AG20443 (cell line): Measurements from ENCODE around the gene IRF7.
A peak's percentile ranks its signal among the peaks of the same experiment; 100 is the strongest.
"Not testable (repeated sequence)": the region's sequence is repeated elsewhere in the genome, so short reads cannot be mapped to it uniquely, and the experiment has no call there.

Experiments used
- DNase-seq: peaks from one replicate; pipeline ENCODE4 v3.0.0; 2012; ENCODE audit warnings: low spot score, mixed read lengths

IRF7 gene

DNA sequence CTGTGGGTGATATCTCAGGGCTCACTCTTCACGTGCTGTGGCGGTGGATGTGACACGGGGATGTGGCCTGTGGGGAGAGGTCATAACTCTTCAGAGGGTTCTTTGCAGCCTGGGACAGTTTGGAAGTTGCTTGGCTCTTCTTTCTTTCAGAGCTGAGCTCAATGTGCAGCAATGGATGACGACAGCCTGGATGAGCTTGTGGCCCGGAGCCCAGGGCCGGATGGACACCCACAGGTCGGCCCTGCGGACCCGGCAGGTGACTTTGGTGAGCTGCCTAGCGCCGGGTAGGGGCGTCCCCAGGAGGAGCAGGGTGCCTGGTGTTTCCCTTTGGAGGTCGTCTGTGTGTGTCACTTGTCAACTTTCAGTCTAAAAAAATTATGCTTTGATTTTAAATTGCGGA, 34.4 kb downstream of the IRF7 start:
- no peak for DNase-seq

DNA sequence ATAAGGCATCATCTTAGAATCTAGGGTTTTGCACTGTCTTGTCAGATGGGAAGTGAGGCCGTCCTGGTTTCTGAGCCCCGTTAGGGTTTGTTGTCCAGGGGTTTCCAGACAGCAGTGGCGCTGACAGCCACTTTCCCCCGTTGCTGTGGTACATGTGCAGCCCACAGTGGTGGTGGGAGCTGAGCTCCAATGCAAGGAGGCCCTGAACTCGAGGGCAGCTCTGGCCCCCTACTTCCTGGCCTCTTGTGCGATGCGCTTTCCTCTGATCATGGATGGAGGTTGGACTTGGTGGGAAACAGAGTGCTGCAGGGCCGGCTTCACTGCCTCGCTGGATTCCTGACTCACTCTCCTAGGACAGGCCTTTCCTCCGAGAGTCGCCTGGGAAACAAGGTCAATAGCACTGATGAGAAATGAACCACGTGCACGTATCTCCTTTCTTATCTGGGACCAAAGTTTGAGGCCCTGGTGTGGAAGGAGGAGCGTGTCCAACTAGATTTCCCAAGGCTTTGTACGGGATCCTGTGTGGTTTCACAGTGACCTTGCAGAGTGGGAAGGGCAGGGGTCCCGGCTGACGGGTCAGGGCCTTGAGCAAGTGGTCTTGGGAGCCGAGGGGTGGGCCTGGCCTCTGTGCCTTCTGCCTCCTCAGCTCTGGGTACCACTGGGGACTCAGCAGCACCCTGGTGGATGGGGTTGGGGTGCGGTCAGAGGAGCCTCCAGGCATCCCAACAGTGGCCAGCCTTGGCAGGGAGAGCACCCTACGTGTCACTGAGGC, 35.7 kb downstream of the IRF7 start:
- no peak for DNase-seq

DNA sequence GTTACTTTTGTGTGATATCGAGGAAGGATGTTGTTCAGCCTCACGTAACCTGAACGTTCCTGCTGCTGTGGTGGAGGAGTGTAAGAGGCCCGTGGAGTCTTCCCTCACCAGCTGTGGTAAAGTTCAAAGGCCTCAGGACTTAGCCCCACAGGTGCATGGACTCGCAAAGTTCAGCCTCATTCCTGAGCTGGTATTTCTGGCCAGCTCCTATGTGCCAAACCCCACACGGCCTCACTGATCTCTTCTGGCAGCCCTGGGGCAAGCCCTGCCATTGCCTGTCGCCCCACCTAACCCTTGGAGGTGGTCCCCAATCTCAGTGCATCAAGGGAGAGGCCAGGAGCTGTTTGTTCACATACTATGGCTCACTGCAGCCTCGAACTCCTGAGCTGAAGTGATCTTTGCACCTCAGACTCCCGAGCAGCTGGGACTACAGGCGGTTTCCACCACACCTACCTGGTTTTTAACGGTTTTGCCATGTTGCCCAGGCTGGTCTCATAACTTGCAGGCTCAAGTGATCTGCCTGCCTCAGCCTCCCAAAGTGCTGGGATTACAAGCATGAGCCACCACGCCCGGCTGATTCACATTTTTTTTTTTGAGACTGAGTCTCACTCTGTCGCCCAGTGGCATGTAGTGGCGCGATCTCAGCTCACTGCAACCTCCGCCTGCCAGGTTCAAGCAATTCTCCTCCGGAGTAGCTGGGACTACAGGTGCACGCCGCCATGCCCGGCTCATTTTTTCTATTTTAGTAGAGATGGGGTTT, 37.3 kb downstream of the IRF7 start:
- DNase-seq: no peak

DNA sequence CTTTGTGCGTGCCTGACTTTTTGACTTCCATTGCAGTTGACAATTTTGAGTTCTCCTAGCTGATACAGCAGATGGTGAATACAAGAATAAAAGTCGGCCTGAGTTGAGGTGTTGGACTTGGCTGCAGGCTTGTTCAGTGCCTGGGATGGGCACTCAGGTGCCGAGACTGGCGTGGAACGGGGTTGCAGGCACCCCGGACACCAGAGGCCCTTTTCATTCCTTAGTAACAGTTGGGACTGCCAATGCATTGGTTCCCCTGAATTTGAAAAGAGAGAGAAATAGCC, 38.2 kb downstream of the IRF7 start:
- no peak for DNase-seq

DNA sequence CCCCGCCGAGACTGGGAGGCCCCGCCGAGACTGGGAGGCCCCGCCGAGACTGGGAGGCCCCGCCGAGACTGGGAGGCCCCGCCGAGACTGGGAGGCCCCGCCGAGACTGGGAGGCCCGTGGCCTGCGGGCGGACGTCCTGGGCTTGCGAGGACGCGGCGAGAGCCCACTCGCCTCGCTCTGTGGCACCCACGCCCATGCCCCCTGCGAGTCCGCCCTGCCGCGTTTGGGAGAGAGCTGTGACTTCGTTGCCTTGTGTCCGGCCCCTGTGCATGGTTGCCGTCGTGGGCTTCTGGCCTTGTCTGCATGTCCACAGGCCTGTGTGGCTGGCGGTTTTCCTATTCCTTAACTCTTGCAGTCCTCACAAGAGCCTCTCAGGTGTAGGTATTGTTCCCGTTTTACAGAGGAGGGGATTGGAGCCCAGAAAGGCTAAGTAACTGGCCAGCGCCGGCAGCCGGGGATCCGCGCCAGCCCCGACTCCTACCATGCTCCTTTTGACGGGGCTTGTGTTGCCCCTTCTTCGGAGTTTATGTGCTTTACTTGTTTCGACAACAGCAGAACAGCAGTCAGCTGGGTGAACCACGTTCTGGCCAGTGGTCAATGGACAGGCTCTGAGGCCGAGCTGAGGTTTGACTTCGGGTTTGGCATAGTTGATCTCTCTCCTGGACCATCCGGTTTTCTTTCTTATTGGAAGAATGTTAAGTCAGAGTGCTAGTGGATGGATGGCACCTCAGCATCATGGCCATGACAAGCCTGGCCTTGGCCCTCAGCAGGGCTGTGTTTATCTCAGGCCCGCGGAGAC, 38.7 kb downstream of the IRF7 start:
- DNase-seq: peak; percentile 40

DNA sequence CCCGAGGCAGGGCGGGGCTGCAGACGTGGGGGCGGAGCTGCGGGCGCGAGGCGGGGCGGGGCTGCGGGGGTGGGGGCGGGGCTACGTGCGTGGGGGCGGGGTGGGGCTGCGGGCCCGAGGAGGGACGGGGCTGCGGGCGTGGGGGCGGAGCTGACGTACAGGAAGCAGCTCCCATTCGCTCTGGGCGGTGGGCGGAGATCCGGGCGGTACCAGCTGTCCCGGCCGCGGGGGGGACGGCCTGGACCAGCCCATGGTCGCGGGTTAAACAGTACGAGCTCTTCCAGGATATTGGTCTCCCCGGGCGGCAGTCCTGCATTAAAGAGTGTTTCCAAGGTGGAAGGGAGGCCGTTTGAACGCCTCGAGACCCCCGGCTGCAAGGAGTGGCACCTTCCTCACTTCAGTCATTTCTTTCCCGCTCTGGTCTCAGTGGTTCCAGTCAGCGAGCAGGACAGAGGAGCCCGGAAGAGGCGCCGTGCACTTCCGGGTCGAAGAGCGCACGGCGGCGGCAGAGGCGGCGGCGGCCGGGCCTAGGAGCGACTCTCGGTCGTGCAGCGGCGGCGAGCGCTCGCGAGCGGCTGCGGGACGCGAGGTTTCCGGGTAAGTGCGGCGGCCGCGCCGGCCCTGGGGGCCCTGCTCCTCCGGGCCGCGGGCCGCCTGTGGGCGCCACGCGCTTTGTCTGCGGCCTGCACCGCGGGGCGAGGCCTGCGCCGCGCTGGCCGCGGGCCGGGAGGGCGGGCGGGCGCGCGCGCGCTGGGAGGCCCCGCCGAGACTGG, 39.6 kb downstream of the IRF7 start, which contains the start of gene PHRF1:
TSS of gene PHRF1 (plus strand) at position 475 of the 773 bp plus-strand sequence. CDS start 5,043 bp downstream, outside the sequence.
- peak; percentile 99 for DNase-seq

DNA sequence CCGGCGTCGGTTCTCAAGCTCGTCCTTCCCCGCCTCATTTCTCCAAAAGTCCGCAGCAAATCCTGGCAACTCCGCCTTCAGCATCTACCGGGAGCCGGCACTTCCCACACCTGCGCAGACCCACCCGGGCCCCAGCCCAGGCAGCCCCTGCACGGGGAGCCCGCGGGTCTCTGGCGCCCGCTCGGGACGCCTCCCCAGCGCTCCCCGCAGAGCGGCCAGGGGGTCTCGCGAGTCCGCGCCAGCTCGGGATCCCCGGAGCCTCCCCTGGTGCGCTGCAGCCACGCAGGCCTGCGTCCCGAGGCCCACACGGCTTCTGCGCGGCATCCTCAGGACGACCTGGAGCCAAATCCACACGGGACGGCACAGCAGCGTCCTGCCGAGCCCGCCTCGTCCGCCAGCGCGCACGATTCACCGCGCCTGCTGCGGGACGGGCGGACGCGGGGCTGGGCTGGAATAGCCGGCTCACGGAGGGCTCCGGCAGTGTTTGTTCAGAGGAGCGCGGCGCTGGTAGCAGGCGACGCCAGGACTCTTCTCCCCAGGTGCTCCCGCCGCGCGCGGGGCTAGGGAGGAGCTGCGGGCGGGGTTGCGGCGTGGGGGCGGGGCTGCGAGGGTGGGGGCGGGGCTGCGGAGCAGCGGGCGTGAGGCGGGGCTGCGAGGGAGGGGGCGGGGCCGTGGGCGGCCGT, 40.3 kb downstream of the IRF7 start:
- peak; percentile 53 for DNase-seq

DNA sequence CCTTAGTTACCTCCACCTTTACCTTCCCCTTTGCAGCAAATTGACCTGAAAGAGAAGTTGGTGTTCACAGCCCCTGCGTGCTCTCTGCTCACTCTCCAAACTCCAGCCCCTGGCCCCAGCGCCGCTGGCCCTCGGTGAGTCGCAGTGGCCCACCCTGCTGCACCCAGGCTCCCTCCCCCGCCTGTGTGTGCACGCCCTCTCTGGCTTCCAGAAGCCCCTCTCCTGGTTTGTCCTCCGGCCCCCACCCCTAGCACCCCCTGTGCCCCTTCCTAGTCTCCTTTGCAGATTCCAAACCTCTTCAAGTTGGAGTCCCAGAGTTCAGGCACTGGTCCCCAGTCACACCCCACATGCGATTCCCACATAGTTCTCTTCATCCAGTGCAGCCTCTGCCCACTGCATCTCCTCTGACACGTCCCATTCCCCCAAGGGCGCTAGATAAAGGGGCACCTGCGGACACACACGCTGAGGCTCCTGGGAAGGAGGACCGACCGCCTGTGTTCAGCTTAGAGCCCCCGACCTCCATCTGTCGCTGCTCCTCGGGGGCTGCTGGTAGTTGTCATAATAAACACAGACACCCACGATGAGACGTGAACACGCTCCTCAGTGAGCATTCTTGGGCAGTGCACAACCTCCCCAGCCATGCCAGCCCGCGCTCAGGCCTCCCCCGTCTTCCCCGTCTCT, 41.0 kb downstream of the IRF7 start:
- no peak for DNase-seq

DNA sequence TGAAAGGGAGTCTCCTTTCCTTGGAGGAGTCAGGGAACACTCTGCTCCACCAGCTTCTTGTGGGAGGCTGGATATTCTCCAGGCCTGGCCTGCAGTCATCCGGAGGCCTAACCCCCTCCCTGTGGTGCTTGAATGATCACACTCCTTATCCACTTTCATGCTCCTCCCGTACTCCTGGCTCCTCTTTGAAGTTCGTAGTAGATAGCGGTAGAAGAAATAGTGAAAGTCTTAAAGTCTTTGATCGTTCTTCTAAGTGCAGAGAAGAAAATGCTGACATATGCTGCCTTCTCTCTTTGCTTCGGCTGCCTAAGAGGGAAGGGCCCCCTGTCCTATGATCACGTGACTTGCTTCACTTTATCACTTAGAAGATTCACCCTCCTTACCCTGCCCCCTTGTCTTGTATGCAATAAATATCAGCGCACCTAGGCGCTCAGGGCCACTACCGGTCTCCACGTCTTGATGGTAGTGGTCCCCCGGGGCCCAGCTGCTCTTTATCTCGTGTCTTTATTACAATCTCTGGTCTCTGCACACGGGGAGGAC, 41.6 kb downstream of the IRF7 start:
- not testable (repeated sequence) for DNase-seq

DNA sequence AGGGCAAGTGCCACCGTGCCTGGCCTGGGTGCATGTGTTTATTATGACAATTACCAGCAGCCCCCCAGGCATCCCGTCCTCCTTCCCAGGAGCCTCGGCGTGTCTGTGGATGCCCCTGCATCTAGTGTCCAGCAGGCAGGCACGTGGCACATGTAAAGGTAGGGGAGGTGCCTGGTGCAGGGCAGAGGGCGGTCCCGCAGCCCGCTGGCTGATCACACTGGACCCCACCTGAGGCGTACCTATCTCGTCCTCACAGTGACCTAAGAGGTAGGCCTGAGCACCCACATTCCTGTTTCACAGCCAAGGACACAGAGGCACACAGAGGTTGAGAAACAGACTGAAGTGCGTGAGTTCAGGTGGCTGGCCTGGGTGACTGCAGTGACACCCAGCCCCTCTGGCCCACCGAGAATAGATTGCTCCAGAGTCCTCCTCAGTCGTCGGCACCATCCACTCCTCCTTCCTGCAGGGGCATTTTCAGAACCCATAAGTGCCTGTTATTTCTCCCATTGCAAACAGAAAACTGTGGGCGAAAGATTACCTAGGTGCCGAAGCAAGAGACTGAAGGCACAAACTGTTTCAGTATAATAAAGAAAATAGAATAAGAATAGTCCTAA, 42.5 kb downstream of the IRF7 start:
- DNase-seq: no peak

DNA sequence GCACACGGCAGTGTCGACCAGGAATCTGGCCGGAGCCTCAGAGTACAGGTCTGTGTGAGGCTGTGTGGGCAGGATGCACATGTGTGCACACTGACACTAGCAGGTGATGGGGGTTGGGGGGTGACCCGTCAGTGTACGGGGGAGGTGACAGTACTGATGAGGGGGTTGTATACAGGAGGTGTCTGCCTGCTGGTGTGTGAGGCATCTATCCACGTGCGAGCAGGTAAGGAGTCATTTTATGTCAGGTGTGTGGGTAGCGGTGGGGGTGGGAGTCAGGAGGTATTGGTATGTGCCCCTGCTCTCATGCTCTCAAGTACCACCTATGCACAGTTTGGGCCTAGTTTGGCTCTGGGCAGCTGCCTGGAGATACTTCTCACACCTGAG, 44.0 kb downstream of the IRF7 start:
- no peak for DNase-seq

DNA sequence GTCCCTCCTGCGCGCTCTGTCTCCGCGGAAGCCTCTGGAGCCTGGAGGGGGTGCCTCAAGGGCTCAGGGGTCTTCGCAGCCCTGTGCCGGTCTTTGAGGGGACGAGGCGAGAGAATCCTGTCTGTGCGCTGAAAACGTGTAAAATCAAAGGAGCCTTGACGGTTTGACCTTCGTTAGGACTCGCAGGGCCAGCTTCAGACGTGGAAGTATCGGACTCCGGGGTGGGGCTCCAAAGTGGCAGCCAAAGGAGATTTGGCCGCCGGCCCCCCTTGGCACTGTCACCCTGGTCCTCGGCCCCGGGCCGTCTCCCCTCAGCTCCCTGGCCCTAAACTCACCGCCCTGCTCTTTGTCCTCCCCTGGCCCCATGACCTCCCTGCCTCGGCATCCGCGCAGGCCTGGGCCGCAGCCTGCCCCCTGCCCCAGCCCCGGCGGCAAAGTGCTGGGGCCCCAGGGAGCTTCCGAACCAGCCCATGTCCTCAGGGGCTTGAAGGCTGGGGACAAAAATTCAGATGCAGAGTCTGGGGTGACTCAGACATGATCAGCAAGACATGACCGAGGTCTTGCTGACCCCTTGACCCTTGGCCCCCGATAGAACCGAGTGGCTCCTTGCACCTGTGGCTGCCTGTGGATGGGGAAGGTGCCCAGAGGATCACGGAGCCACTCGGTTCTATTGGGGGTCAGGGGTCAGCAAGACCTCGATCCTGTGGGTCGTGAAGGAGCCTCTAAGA, 46.4 kb downstream of the IRF7 start:
- no peak for DNase-seq

DNA sequence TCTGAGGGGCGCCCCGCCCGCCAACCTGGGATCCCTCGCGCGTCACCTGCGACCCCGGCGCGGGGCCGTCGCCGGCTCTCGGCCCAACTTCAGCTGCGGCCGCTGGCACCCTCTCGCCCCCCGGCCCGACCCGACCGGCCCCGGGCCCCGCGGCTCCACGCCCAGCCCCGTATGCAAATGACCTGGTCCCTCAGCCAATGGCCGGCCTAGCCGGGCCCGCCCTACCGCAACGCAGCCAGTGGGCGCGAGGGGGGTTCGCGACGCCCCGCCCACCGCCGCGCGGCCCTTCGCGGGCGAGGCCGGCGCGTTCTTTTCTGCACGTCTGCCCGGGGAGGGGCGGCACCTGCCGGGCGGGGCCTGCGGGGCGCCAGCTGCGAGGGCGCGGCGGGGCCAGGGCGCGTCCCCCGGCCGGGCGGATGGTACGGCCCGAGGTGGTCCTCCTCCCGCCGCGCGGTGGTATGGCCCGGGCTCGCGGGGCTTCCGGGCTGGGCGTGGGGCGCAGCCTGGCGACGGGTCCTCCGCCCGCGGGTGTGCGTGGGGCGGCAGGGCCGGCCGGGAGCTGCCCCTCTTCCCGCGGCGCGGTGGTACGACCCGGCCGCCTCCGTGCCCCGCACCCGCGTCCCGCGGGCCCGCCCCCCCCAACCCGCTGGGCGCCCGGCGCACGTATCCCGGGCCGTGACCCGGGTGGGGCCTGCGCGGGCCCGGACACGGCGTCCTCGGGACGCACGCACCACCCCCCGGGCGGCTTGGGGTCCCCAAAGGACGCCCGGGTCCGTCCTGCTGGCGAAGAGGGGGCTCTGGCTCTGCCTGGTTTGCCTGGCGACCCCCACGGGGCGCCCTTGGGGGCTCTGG, 47.2 kb downstream of the IRF7 start:
- peak; percentile 98 for DNase-seq

DNA sequence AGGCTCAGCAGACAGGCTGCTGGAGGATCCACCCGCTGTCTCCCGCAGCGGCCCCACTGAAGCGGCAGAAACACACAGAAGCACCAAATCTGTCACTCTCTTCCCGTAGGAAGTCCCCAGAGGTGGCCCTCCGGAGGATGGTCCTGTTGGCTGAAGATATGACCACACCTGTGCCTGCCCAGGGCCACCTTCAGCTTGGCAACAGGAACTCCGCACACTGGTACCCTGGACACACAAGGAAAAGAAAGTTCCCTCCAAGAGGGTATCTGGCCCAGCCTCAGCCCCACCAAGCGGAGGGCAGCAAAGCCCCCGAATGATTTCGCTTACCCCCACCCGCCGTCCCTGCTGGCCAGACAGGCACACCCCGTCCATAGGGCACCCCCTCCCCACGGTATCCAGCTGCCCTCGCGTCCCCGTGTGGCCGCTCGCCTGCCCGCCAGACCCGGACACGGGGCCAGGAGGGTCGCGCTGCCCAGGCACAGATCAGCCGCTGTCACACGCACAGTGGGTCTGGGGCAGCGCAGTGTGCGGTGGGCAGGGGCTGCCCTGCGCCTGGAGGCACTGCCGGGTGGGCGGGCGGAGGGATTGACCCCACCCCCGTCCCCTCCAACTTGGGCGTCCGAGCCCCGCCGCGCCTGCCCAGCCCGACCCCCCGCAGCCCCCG, 48.0 kb downstream of the IRF7 start:
- DNase-seq: no peak

DNA sequence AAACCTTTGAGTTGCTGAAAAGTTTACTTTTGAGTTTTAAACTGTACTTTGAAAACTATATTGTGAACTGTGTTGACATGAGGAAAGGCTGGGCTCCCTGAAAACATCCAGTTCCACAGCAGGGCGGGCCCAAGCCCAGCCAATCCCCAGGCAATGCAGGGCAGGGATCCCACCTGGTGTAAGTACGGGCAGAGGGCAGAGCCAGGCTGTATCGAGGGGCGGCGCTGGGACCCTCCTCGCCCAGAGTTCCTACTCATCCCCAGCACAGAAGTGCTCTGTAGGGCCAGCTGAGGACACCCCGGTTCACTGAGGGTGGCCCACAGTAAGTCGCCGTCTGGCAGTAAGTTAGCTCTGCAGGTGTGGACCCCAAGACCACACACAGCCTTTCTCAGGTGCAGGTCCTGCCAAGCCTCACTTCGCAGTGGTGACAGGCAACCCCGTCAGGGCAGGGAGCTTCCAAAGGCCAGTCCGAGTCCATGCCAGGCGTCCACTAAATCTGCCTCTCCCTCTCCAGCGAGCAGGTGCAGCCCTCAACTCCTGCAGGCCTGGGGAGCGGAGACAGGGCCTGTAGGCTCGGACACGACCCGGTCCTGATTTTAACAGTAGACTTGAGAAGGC, 48.6 kb downstream of the IRF7 start:
- no peak for DNase-seq

DNA sequence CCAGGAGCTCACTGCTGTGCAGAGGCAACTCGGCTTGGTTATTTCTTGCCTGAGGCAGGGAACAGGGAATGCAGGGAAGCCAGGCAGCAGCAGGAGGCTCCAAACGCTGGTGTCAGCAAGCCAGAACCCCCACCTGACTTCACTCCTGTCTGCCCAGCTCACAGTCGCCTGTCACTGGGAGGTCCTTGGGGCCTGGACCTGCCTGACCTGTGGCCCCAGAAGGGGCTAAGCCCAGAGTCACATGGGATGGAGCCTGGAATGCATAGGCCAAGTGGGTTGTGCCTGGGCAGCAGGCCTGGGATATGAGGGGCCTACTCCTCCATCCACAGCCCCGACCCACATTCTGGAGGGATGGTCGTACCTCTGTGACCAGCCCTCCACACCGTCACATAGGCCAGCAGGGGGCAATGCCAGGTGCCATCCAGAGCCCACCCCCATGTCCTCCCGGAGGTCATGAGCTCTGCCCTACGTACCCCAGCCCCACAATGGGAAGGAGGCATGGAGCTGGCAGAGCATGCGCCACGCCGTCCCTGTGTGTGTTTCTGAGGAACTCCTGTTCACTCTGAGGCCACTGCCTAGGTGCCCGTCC, 49.7 kb downstream of the IRF7 start:
- no peak for DNase-seq
